DND-41 (cell line): Measurements from ENCODE around the gene GALM.

Source experiments
- ATAC-seq: fragments of 200-7000 bp; cut with Tn5 transposase; 3 replicates; pipeline ENCODE4 v1.9.1; 2021; ENCODE audit warnings: low read depth; ENCODE audit not compliant: insufficient read depth
- DNase-seq: peaks from one replicate; pipeline ENCODE4 v3.0.0-alpha.2; 2020
- H2AFZ ChIP-seq: 2 replicates; pipeline ENCODE4 v1.6.0; 2012; ENCODE audit warnings: low read depth, low read length
- H3K27ac ChIP-seq: 2 replicates; pipeline ENCODE4 v1.5.1; 2012; ENCODE audit warnings: low read length, inconsistent platforms
- H3K27me3 ChIP-seq: fragments of 200-600 bp; sonication (generic); 2 replicates; pipeline ENCODE4 v1.6.0; 2012; ENCODE audit warnings: low read length, mild to moderate bottlenecking, inconsistent platforms; ENCODE audit not compliant: insufficient read depth, poor library complexity
- H3K36me3 ChIP-seq: 2 replicates; pipeline ENCODE4 v1.5.1; 2012; ENCODE audit warnings: low read length, inconsistent platforms; ENCODE audit not compliant: insufficient read depth
- H3K4me1 ChIP-seq: 2 replicates; pipeline ENCODE4 v1.5.1; 2012; ENCODE audit warnings: mild to moderate bottlenecking, low read length; ENCODE audit not compliant: insufficient read depth
- H3K4me2 ChIP-seq: 2 replicates; pipeline ENCODE4 v1.6.0; 2012; ENCODE audit warnings: mild to moderate bottlenecking, moderate library complexity, low read length, inconsistent platforms; ENCODE audit not compliant: insufficient read depth
- H3K4me3 ChIP-seq, 2 experiments: fragments of 200-600 bp in 1 of 2; shearing (Covaris generic) in 1 of 2; 2 replicates each; pipeline ENCODE4 v1.5.1; 2012 to 2016; ENCODE audit warnings: inconsistent platforms in 2 of 2, low read length in 2 of 2, mild to moderate bottlenecking in 2 of 2, low read depth in 1 of 2, moderate library complexity in 1 of 2
- H3K79me2 ChIP-seq: 2 replicates; pipeline ENCODE4 v1.6.0; 2012; ENCODE audit warnings: low read length, inconsistent platforms; ENCODE audit not compliant: insufficient read depth
- H3K9ac ChIP-seq: 2 replicates; pipeline ENCODE4 v1.6.0; 2012; ENCODE audit warnings: low read depth, mild to moderate bottlenecking, inconsistent platforms, low read length, moderate library complexity
- H3K9me3 ChIP-seq: 2 replicates; pipeline ENCODE4 v1.5.1; 2012; ENCODE audit warnings: low read length, moderate library complexity, mild to moderate bottlenecking, inconsistent platforms; ENCODE audit not compliant: insufficient read depth, severe bottlenecking
- H4K20me1 ChIP-seq: 2 replicates; pipeline ENCODE4 v1.6.0; 2012; ENCODE audit warnings: low read length; ENCODE audit not compliant: insufficient read depth
- CTCF ChIP-seq: IDR thresholded peaks from 2 replicates; pipeline ENCODE4 v1.5.1; 2012; ENCODE audit warnings: borderline replicate concordance, low read length, moderate library complexity, mild to moderate bottlenecking; ENCODE audit not compliant: poor library complexity, severe bottlenecking; ENCODE audit errors: extremely low read depth
- EZH2 ChIP-seq: IDR thresholded peaks from 3 replicates; pipeline ENCODE4 v1.6.1; 2012; ENCODE audit warnings: borderline replicate concordance, low read depth, mild to moderate bottlenecking, moderate library complexity, low read length, inconsistent platforms; ENCODE audit not compliant: severe bottlenecking

Gene GALM

GRCh38 chr2:38658613-38659012 is 7.3 kb upstream of the GALM start:
- H3K27ac ChIP-seq: no peak overlapping the region
- no peaks in the 10 kb centered on the region for H3K79me2 ChIP-seq
- no peaks in the 10 kb centered on the region for H3K36me3 ChIP-seq
- DNase-seq: no peak
- no peaks in the 10 kb centered on the region for H3K9me3 ChIP-seq
- H3K4me2 ChIP-seq: no peak overlapping the region
- no peak for ATAC-seq
- H3K27me3 ChIP-seq: no peaks in the 10 kb centered on the region
- H2AFZ ChIP-seq: no peak overlapping the region
- no peaks in the 10 kb centered on the region for H4K20me1 ChIP-seq
- TF ChIP-seq CTCF (no peak), EZH2 (no peak)
- no peaks in the 10 kb centered on the region for H3K4me1 ChIP-seq
- no peak overlapping the region for H3K4me3 ChIP-seq
- no peak overlapping the region for H3K9ac ChIP-seq

- Histone ChIP-seq H3K79me2 (no peaks in the 10 kb centered on the region), H3K36me3 (no peaks in the 10 kb centered on the region), H3K27ac (no peak overlapping the region), H3K27me3 (no peaks in the 10 kb centered on the region), H4K20me1 (no peaks in the 10 kb centered on the region), H2AFZ (no peak overlapping the region), H3K9me3 (no peaks in the 10 kb centered on the region), H3K4me2 (no peak overlapping the region), H3K4me1 (no peaks in the 10 kb centered on the region), H3K4me3 (no peak overlapping the region), H3K9ac (no peak overlapping the region)
- no peak for DNase-seq
- TF ChIP-seq EZH2: no peak
- TF ChIP-seq CTCF: no peak
- no peak for ATAC-seq
These were observed 6.8 kb upstream of the GALM start for GRCh38 chr2:38659115-38659514.

GRCh38 chr2:38660282-38660681 is 5.6 kb upstream of the GALM start:
- H4K20me1 ChIP-seq: no peaks in the 10 kb centered on the region
- no peak for DNase-seq
- no peaks in the 10 kb centered on the region for H3K79me2 ChIP-seq
- H3K27me3 ChIP-seq: no peaks in the 10 kb centered on the region
- TF ChIP-seq EZH2 (no peak), CTCF (no peak)
- H3K9ac ChIP-seq: no peak overlapping the region
- no peak overlapping the region for H3K27ac ChIP-seq
- no peak overlapping the region for H3K4me3 ChIP-seq
- H3K36me3 ChIP-seq: no peaks in the 10 kb centered on the region
- no peaks in the 10 kb centered on the region for H3K9me3 ChIP-seq
- no peaks in the 10 kb centered on the region for H3K4me1 ChIP-seq
- H2AFZ ChIP-seq: no peak overlapping the region
- no peak overlapping the region for H3K4me2 ChIP-seq
- no peak for ATAC-seq

GRCh38 chr2:38661306-38661705 is 4.6 kb upstream of the GALM start:
- no peaks in the 10 kb centered on the region for H3K36me3 ChIP-seq
- H3K4me1 ChIP-seq: no peaks in the 10 kb centered on the region
- H3K4me3 ChIP-seq: no peak overlapping the region
- no peak for DNase-seq
- H3K9me3 ChIP-seq: no peaks in the 10 kb centered on the region
- no peak overlapping the region for H3K27ac ChIP-seq
- H3K9ac ChIP-seq: no peak overlapping the region
- H3K27me3 ChIP-seq: no peaks in the 10 kb centered on the region
- H4K20me1 ChIP-seq: no peaks in the 10 kb centered on the region
- H3K4me2 ChIP-seq: no peak overlapping the region
- ATAC-seq: no peak
- H2AFZ ChIP-seq: no peak overlapping the region
- TF ChIP-seq EZH2 (no peak), CTCF (no peak)
- no peaks in the 10 kb centered on the region for H3K79me2 ChIP-seq
